LNCAP (cell line): Measurements from ENCODE around the gene LCTL.

Experiments used
- TF ChIP-seq, protein P1 (sequence below): fragments of 450-650 bp; IDR thresholded peaks from 2 replicates; pipeline ENCODE4 v1.5.1; 2017; ENCODE audit warnings: mild to moderate bottlenecking

Gene LCTL

DNA sequence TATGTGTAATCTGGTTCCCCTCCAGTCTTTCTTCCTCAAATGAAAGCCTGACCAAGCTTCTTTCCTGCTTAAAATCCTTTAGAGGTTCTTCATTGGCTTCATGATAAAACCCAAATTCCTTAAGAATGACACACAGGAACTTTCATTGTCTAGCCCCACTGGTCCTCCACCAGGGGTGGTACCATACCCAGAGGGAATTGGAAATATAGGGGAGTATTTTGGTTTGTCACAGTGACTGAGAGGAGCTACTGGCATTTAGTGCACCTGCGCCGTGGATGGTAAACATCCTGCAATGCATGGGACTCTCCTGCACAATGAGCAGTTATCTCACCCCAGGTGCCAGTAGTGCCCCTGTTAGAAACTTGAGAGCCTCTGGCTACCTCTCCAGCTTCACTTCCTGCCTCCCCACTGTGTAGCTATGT is 49.9 kb downstream of the LCTL start:
- TF ChIP-seq, protein P1, sequence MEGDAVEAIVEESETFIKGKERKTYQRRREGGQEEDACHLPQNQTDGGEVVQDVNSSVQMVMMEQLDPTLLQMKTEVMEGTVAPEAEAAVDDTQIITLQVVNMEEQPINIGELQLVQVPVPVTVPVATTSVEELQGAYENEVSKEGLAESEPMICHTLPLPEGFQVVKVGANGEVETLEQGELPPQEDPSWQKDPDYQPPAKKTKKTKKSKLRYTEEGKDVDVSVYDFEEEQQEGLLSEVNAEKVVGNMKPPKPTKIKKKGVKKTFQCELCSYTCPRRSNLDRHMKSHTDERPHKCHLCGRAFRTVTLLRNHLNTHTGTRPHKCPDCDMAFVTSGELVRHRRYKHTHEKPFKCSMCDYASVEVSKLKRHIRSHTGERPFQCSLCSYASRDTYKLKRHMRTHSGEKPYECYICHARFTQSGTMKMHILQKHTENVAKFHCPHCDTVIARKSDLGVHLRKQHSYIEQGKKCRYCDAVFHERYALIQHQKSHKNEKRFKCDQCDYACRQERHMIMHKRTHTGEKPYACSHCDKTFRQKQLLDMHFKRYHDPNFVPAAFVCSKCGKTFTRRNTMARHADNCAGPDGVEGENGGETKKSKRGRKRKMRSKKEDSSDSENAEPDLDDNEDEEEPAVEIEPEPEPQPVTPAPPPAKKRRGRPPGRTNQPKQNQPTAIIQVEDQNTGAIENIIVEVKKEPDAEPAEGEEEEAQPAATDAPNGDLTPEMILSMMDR, result no peak

DNA sequence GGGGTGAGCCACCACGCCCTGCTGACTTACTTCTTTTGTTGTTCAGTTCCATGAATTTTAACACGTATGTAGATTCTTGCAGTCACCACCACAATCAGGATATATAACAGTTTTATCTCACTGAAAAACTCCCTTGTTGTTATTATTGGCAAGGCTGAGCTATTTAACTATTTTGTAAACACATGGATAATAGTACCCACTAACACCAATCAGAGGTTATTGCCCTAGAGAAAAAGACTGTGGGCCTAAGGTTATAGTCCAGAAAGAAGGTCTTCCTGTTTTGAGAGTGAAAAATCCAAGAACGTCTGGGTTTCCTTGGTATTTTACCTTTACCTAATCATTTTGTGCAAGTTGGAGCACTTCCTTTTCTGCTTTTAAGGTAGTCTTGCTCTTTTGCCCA is 51.2 kb downstream of the LCTL start:
- TF ChIP-seq, protein P1, result no peak

DNA sequence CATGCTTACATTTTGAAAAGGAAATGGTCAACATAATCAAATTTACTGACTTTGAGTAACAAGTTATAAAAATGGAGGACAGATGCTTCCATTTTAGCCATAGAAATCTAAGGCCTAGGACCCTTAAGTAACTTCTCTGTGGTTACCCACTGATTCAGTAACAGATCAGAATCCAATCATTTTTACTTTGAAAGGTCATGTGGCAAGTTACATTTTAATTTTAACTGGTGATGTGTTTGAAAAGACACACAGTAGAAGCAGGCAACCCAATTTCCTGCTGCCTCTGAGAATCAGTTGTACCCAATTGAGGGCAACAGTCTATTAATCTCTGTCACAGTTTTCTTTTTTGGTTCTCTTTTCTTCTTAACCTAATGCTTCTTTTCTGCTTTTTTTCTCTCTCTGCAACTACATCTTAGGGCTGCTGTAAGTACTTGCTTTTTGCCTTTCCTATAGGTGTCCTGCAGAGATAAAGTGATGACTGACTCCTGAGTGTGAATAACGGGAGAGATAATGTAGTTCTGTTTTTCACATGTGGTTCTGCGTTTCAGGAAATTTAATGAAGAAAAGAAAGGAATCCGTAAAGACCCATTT is 57.4 kb downstream of the LCTL start:
- TF ChIP-seq, protein P1, result no peak

DNA sequence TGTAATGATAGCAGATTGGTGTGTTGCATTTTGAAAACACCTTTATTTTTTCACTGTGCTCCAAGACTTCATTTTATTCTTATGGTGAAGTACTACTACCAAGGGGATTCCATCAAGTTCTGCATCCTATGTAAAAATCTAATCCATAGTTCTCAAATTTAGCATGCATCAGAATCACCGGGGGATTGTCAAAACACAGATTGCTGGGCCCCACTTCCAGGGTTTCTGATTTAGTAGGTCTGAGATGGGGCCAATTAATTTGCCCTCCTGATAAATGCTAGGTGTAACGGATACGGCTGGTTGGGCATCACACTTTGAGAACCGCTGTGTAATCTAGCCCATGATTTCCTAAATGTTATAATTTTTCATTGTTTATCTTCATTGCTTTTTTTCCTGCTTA is 60.0 kb downstream of the LCTL start:
- TF ChIP-seq, protein P1, result no peak

DNA sequence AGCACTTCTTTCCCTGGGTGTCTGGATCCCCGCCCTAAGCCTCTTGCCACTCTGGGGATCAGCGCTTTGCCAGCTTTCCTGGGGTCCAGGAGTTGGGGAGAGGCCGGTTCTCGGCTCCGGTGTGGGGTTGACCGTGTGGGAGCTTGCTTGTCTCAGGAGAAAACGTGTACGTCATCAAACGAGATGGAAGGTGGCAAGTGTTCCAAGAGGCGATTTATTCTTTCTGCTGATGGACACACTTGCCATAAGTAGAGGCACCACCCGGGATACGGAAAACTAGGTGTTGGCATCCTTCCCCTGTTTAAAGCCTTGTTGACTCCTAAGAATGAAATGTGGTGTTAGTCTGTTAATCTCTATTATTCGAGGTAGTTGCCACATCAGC is 60.4 kb downstream of the LCTL start:
- TF ChIP-seq, protein P1, result no peak

DNA sequence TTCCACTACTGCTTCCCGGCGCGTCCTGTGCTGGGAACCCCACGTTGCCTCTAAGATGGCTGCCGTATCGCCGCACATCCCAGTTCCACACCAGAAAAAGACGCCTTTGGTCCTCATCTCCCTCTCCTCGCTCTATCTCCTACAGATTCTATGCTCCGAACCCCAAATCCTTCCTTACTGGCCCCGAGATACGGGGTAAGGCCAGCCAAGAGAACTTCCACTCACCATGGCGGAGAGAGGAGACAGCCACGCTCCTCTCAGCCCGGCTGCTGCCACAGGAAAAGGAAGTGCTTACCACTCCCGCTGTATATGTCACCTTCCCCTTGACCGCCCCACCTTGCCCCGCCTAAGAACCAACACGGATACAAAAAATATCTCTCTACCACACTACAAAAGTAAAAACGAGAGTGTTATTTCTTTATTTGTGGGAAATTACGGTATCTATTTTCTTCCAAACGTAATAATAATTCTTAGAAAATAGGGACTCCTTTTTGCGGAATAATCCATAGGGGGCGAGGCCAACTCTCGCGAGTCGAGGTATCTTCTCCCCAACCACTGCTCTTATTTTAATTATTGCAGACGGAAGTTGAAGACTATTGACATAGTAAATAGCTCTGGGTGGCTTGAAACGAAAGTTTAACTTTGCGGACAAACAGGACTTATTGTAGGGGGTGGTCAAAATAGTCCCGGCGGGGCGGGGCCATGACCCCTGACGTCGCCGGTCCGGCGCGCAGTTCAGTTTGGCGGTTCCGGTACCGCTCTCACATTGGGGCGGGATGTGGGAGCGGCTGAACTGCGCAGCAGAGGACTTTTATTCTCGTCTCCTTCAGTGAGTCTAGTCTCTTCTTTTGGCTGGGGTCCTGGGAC is 61.0 kb downstream of the LCTL start, which contains the start of the genes RPL4 and ZWILCH:
RPL4 (minus strand) TSS at position 293 of the 867 bp plus-strand sequence; CDS start at position 228, 65 bp downstream.
ZWILCH (plus strand) TSS at position 764 of the 867 bp plus-strand sequence; CDS start at position 777, 13 bp downstream.
- TF ChIP-seq, protein P1, result no peak

DNA sequence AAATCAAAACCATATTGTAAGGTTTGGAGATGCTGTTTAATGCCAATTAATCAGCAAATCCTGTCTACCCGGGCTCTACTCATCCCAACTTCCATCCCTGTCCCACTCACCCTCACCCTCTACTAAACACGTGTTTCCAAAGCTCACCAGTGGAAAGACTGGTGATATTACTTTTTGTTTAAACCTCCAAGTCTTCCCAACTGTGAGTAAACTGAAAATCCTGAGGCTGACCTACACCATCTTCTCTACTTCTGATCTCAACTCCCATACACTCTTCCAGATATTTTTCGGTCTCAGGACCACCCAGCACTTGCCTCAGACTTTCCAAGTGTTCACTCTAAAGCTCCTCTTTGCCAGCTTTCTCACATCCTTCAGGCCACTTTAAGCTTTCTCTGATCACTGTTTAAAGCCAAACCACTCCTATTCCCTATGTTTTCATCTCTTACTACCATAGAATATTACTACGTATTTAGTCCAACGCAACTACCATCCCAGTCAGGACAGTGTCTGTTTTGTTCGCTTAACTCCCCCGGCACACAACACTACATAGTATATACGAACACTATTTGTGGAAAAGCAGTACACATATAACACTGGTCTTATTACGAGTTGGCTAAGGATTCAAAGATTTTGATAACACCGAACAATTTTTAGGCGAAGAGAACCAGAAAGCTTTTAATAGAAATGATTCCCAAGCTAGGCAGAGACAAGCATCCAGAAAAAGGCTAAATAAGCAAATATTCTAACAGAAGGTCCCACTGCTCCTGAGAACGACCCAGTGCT is 61.8 kb downstream of the LCTL start:
- TF ChIP-seq, protein P1, result no peak
